Brain microvascular endothelial cell (primary cell): Measurements from ENCODE around the gene KCNMA1.

Source experiments
- DNase-seq: peaks from one replicate; pipeline ENCODE4 v3.0.0-alpha.2; 2020
- H3K27ac ChIP-seq: fragments of 250-450 bp; sonication (Bioruptor Pico); 2 replicates; pipeline ENCODE4 v1.5.1; 2020; ENCODE audit warnings: mild to moderate bottlenecking, moderate library complexity
- H3K27me3 ChIP-seq: fragments of 250-450 bp; sonication (Bioruptor Pico); replicated peaks from 2 replicates; pipeline ENCODE4 v1.5.1; 2020; ENCODE audit warnings: mild to moderate bottlenecking
- H3K36me3 ChIP-seq: fragments of 250-450 bp; sonication (Bioruptor Pico); replicated peaks from 2 replicates; pipeline ENCODE4 v1.5.1; 2020; ENCODE audit warnings: mild to moderate bottlenecking
- H3K4me3 ChIP-seq: 2 replicates; pipeline ENCODE4 v1.5.1; 2011; ENCODE audit warnings: low read depth, mild to moderate bottlenecking, control low read depth, low read length, moderate library complexity
- CTCF ChIP-seq: IDR thresholded peaks from 2 replicates; pipeline ENCODE4 v1.5.1; 2011; ENCODE audit warnings: low read depth, mild to moderate bottlenecking, moderate library complexity, low read length, control low read depth, inconsistent platforms; ENCODE audit errors: missing control alignments
- in situ Hi-C: cut with HindIII; loops from 2 replicates; pipeline ENCODE4 v1.10.0; 2017; ENCODE audit warnings: low sequenced_read_pairs, low pct_ligation_motif_present

KCNMA1 gene

GRCh38 chr10:77471069-77471536 lies 166.5 kb downstream of the KCNMA1 start:
- H3K4me3 ChIP-seq, result no peak overlapping the region
- TF ChIP-seq CTCF, result no peak
- no peak overlapping the region for H3K27ac ChIP-seq
- no peak for DNase-seq
- in situ Hi-C loops, result no loop called here
- H3K27me3 ChIP-seq, result no peaks in the 10 kb centered on the region
- no peaks in the 10 kb centered on the region for H3K36me3 ChIP-seq

GRCh38 chr10:77467422-77467963 lies 170.1 kb downstream of the KCNMA1 start:
- TF ChIP-seq CTCF, result no peak
- in situ Hi-C loops, result no loop called here
- no peaks in the 10 kb centered on the region for H3K36me3 ChIP-seq
- H3K27me3 ChIP-seq, result no peaks in the 10 kb centered on the region
- no peak overlapping the region for H3K27ac ChIP-seq
- H3K4me3 ChIP-seq, result no peak overlapping the region
- DNase-seq, result no peak

GRCh38 chr10:77463967-77464745 lies 173.5 kb downstream of the KCNMA1 start:
- Histone ChIP-seq H3K4me3 (no peak overlapping the region), H3K27ac (no peak overlapping the region), H3K36me3 (no peaks in the 10 kb centered on the region), H3K27me3 (no peaks in the 10 kb centered on the region)
- TF ChIP-seq CTCF, result no peak
- DNase-seq, result peak; percentile 45
- in situ Hi-C loops, result no loop called here

- H3K36me3 ChIP-seq, result no peaks in the 10 kb centered on the region
- no peak for DNase-seq
- H3K4me3 ChIP-seq, result no peak overlapping the region
- H3K27me3 ChIP-seq, result no peaks in the 10 kb centered on the region
- no peak overlapping the region for H3K27ac ChIP-seq
- TF ChIP-seq CTCF, result no peak
- in situ Hi-C loops, result no loop called here
These were observed 174.1 kb downstream of the KCNMA1 start for GRCh38 chr10:77463499-77463898.

- no peak overlapping the region for H3K4me3 ChIP-seq
- H3K27ac ChIP-seq, result no peak overlapping the region
- in situ Hi-C loops, result no loop called here
- no peaks in the 10 kb centered on the region for H3K27me3 ChIP-seq
- DNase-seq, result no peak
- no peak for TF ChIP-seq CTCF
- no peaks in the 10 kb centered on the region for H3K36me3 ChIP-seq
These were observed 175.8 kb downstream of the KCNMA1 start for GRCh38 chr10:77461636-77462296.
